Fibroblast of skin of right quadriceps (primary cell): Measurements from ENCODE around the gene DYNC2LI1.

Source experiments
- DNase-seq: peaks from one replicate; pipeline ENCODE4 v3.0.0-alpha.2; 2013

Gene DYNC2LI1

GRCh38 chr2:43819491-43820163, 45.8 kb downstream of the DYNC2LI1 start:
- DNase-seq, result no peak

DNA sequence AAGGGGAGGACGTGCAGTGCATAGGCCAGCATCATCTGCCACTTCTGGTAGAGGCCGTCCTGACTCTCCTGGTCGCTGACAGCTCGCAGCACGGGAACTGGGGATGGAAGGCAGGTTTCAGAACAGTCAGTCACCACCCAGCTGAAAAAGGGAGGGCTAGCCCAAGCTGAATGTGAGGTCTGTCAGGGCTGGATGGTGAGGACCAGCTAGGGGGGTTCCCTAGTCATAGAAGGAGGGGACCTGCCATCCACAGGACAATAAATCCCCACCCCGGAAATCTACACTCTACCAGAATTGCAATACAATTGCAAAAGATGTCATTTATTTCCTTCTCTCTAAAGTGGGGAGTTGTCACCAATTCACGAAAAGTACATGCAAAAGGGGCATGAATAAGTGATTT, 49.0 kb downstream of the DYNC2LI1 start:
- DNase-seq, result no peak

GRCh38 chr2:43823751-43824150, 49.9 kb downstream of the DYNC2LI1 start:
- no peak for DNase-seq

DNA sequence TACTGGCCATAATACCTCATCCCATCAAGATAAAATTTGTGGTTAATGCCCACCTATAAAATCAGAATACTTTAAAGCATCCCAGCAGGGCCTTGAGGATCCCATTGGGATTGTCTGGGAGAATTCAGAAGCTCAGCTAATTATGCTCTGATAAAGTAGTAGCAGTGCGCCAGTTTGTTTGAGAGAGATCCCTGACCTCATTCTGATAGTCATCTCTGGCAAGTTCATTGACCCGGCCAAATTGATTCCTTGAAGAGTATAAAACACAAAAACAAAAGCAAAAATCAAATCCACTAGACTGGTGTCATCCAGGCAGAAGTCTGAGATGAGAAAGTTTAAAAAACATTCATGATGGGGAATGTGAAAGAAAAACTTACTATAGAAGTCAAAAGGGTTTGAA, 50.7 kb downstream of the DYNC2LI1 start:
- no peak for DNase-seq

DNA sequence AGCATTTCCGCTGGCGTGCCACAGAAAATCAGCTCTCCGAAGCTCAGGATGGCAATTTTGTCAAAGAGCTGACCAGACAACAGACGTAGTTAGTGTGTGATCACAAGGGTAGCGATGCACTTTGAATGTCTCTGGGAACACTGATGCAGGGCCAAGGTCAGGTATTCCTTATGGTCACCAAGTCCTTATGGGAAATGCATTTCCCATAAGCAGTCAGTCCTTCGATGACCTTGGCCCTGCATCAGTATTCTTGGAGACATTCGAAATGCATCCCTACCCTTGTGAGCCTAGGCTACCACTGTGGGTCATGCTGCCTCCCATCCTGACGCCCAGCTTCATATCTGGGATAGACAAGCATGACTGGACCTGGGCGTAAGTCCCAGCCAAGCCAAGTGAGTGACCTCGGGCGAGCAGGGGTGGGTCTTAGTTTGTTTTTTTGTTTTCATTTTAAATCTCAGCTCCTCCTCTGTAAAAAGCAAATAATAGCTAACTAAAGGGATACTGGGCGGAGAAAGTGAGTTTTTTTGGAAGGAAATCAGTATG, 51.2 kb downstream of the DYNC2LI1 start:
- no peak for DNase-seq

GRCh38 chr2:43825841-43826240, 52.0 kb downstream of the DYNC2LI1 start:
- no peak for DNase-seq

DNA sequence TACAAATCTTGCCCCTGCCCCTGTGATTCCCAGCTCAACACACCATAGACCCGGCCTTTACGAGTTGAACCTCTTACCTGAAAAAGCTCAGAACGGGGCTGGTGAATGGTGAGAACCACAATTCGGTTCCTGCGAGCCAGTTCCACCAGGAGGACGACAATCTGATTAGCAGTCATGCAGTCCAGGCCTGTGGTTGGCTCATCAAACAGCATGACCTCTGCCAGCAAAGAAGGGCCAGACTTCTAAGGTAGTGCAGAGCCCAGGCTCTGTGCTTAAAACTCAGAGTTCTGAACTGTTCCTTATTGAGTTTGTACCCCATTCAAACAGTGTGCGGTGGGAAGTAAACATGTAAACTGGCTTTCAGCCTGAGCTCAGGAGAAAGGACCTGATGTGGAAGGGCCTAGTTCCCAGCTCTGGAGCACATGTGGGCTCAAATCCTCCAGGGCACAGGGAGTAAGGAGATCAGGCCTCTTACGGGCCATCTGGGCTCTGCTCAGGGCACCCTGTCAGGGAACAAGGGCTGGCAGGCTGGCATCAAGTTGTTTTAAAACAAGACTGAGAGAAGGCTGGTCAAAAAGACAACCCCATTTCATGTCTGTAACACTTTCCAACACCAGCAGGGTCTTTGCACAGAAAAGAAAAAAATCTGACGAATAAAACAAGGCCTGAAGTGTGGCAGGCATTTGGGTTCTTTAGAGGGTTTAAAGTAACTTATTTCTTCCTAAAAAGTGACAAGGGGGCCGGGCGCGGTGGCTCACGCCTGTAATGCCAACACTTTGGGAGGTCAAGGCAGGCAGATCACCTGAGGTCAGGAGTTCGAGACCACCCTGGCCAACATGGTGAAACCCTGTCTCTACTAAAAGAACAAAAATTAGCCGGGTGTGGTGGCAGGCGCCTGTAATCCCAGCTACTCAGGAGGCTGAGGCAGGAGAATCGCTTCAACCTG, 52.7 kb downstream of the DYNC2LI1 start:
- DNase-seq, result no peak

GRCh38 chr2:43831543-43832294, 57.9 kb downstream of the DYNC2LI1 start:
- no peak for DNase-seq

GRCh38 chr2:43832457-43832856, 58.6 kb downstream of the DYNC2LI1 start:
- peak; percentile 3 for DNase-seq

- no peak for DNase-seq
Measured at GRCh38 chr2:43837033-43837432, 63.2 kb downstream of the DYNC2LI1 start.

DNA sequence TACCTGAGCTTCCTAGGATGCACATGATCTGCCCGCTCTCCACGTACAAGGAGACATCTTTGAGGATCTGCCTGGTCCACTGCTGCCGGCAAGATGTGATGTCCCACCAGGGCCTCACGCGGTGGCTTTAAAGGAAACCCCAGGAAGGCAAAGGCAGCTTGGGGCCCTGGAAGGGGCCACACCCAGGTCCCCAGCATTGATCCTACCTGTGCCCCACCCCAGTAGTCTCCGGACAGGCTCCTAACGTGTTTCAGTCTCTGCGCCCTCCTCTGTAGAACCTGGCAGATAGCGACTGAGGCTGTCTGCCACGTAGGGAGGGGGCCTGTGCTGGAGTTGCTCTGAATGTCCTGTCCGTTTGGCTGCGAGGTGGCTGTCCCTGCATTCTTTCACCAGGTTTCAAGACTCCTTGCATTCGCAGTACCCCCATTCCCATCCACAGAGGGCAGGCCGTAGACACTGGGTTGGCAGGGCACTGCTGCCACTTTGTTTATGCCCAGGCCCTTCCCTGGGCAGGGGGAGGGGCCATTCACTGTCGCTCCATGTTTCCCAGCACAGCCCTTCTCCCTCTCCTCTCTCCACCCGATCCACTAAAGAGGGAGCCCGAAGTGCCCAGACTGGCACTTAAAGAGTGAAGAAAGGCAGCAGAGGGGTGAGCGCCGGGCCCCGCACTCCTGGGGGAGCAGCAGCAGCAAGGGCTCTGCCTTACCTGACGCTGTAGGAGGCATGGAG, 64.2 kb downstream of the DYNC2LI1 start:
- no peak for DNase-seq

GRCh38 chr2:43838560-43839267, 64.9 kb downstream of the DYNC2LI1 start, which contains the start of the genes ABCG5 and ABCG8:
Gene ABCG5, minus strand, starts transcription at chr2:43838839. Its CDS starts 160 bp downstream, at chr2:43838679.
Gene ABCG8, plus strand, starts transcription at chr2:43838971. Its CDS starts 83 bp downstream, at chr2:43839054.
- DNase-seq, result no peak

GRCh38 chr2:43839776-43840564, 66.1 kb downstream of the DYNC2LI1 start:
- DNase-seq, result no peak

DNA sequence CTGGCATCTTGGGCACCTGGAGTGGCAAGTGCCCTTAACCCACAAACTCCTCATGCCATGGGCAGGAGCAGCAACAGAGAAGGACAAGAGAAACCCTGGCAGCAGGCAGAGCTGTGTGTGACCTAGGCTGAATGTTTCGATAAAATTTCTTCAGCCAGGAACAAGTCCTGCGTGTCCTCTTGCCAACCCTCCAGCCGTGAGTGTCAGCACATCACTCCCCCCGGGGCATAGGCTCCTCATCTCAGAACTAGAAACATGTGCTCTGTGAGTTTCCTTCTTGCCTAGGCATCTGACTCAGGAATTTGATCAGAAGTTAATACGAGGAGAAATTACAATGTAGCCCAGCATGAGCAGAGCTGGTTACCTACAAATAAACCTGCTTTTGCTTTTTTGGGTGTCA, 67.1 kb downstream of the DYNC2LI1 start:
- DNase-seq, result no peak

GRCh38 chr2:43841949-43842865, 68.4 kb downstream of the DYNC2LI1 start:
- DNase-seq, result no peak

DNA sequence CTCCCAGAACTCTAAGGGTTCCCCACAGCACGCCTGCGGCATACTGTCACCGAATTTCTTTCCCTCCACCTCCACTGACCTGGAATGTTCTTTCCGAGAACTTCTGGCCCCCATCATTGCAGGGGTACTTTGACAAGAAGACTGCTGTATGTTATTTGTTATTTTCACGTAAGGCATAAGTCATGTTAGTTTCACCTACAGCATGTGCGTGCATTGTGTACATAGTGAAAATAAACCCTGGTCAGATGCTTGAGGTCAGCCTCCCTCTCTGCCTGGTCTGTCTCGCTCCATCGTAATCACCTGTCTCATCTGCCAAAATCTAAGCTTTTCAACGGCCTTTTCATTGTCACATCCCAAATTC, 69.0 kb downstream of the DYNC2LI1 start:
- DNase-seq, result no peak

- no peak for DNase-seq
Measured at GRCh38 chr2:43845181-43845580, 71.3 kb downstream of the DYNC2LI1 start.

- DNase-seq, result no peak
Measured at GRCh38 chr2:43846140-43846793, 72.4 kb downstream of the DYNC2LI1 start.

DNA sequence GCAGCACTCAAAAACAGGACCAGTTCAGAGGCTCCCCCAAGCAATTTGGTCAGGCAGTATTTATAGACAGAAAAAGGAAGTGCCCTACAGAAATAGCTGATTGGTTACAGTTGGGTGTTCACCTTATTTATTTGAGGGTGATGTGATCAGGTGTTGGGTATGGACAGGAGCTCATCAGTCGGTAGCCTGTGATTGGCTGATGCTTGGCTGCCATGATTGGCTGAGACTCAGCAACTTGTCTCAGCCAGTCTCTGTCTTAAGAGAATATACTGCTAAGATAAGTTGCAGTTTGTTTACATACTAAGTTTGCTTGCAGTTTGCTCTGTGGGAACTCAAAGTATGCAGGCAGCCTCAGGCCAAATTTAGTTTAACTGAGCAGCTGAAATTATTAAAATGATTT, 74.4 kb downstream of the DYNC2LI1 start:
- DNase-seq, result no peak
